Smooth muscle cell (in vitro differentiated cells): ENCODE results near the gene DOK6. TPM values are rescaled to one million over a fixed set of nuclear protein-coding genes. Genes with fewer than 3 reads are reported as not detected.
A peak's percentile ranks its signal among the peaks of the same experiment; 100 is the strongest.

Experiments
- DNase-seq: peaks from one replicate; lab custom pipeline; 2025; ENCODE audit not compliant: unreplicated experiment; lab: John Stamatoyannopoulos, UW
- H2AFZ ChIP-seq: fragments of 200-600 bp; sonication (generic); 2 replicates; pipeline ENCODE4 v1.6.0; 2016; ENCODE audit warnings: antibody characterized with exemption, low read depth, mild to moderate bottlenecking
- H3F3A ChIP-seq: fragments of 200-600 bp; sonication (generic); 2 replicates; pipeline ENCODE4 v1.6.0; 2017; ENCODE audit warnings: antibody characterized with exemption, low read depth
- H3K27ac ChIP-seq: fragments of 200-600 bp; sonication (generic); 2 replicates; pipeline ENCODE4 v1.5.1; 2016; ENCODE audit warnings: low read depth, mild to moderate bottlenecking
- H3K27me3 ChIP-seq: fragments of 200-600 bp; sonication (generic); 2 replicates; pipeline ENCODE4 v1.6.1; 2016; ENCODE audit warnings: low read depth, mild to moderate bottlenecking
- H3K36me3 ChIP-seq: fragments of 200-600 bp; sonication (generic); 2 replicates; pipeline ENCODE4 v1.5.1; 2016; ENCODE audit warnings: low read depth
- H3K4me1 ChIP-seq: fragments of 200-600 bp; sonication (generic); 2 replicates; pipeline ENCODE4 v1.5.1; 2016; ENCODE audit warnings: low read depth
- H3K4me2 ChIP-seq: fragments of 200-600 bp; sonication (generic); 2 replicates; pipeline ENCODE4 v1.6.0; 2016; ENCODE audit warnings: mild to moderate bottlenecking
- H3K4me3 ChIP-seq: fragments of 200-600 bp; sonication (generic); 2 replicates; pipeline ENCODE4 v1.5.1; 2016; ENCODE audit warnings: mild to moderate bottlenecking
- H3K79me2 ChIP-seq: fragments of 200-600 bp; sonication (generic); 2 replicates; pipeline ENCODE4 v1.6.0; 2016; ENCODE audit warnings: low read depth, mild to moderate bottlenecking
- H3K9ac ChIP-seq: fragments of 200-600 bp; sonication (generic); 2 replicates; pipeline ENCODE4 v1.6.0; 2016; ENCODE audit warnings: low read depth
- H3K9me3 ChIP-seq: fragments of 200-600 bp; sonication (generic); replicated peaks from 2 replicates; pipeline ENCODE4 v1.5.1; 2016; ENCODE audit warnings: low read depth
- H4K20me1 ChIP-seq: fragments of 200-600 bp; sonication (generic); 2 replicates; pipeline ENCODE4 v1.6.0; 2016; ENCODE audit warnings: low read depth
- WGBS: methylation state at CpG from one replicate; pipeline ENCODE4 v1.1.7; 2016; ENCODE audit warnings: low lambda C conversion rate; 5-methylcytosine and 5-hydroxymethylcytosine counted together
- polyA plus RNA-seq: library from polyadenylated mRNA; unstranded; fragments of >200 nt; fragmentation: Nextera tagmentation; extraction: Ambion mirVana; gene quantifications from 2 replicates; pipeline ENCODE4 v1.2.1, GENCODE V29; 2016
- total RNA-seq: library from RNA; depleted of rRNA; stranded (reverse); fragments of >200 nt; gene quantifications from 2 replicates; pipeline ENCODE4 v1.2.3, GENCODE V29; 2014
- TF ChIP-seq, protein P1 (sequence below): fragments of 200-600 bp; sonication (generic); IDR thresholded peaks from 2 replicates; pipeline ENCODE4 v1.5.1; 2017; ENCODE audit warnings: borderline replicate concordance, mild to moderate bottlenecking, antibody characterized with exemption; ENCODE audit not compliant: insufficient read depth, poor library complexity, severe bottlenecking

Gene DOK6
- total and polyA plus RNA-seq, 2 experiments from 2014 or later, result 7.2 to 21.4 TPM

GRCh38 chr18:69674966-69675365 lies 274.3 kb downstream of the DOK6 start:
- no peaks in the 10 kb centered on the region for H3K36me3 ChIP-seq
- no peak overlapping the region for H2AFZ ChIP-seq
- DNase-seq, result no peak
- no peaks in the 10 kb centered on the region for H3K9me3 ChIP-seq
- no peak overlapping the region for H3K27ac ChIP-seq
- no peaks in the 10 kb centered on the region for H3F3A ChIP-seq
- WGBS, result 97% methylated on average over 2 of the region's 2 CpGs
- no peak overlapping the region for H3K9ac ChIP-seq
- no peaks in the 10 kb centered on the region for H3K27me3 ChIP-seq
- H4K20me1 ChIP-seq, result no peaks in the 10 kb centered on the region
- H3K4me3 ChIP-seq, result no peak overlapping the region
- TF ChIP-seq, protein P1, sequence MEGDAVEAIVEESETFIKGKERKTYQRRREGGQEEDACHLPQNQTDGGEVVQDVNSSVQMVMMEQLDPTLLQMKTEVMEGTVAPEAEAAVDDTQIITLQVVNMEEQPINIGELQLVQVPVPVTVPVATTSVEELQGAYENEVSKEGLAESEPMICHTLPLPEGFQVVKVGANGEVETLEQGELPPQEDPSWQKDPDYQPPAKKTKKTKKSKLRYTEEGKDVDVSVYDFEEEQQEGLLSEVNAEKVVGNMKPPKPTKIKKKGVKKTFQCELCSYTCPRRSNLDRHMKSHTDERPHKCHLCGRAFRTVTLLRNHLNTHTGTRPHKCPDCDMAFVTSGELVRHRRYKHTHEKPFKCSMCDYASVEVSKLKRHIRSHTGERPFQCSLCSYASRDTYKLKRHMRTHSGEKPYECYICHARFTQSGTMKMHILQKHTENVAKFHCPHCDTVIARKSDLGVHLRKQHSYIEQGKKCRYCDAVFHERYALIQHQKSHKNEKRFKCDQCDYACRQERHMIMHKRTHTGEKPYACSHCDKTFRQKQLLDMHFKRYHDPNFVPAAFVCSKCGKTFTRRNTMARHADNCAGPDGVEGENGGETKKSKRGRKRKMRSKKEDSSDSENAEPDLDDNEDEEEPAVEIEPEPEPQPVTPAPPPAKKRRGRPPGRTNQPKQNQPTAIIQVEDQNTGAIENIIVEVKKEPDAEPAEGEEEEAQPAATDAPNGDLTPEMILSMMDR, result no peak
- H3K79me2 ChIP-seq, result no peaks in the 10 kb centered on the region
- H3K4me1 ChIP-seq, result peaks cover 16% of the 10 kb centered on the region
- H3K4me2 ChIP-seq, result peak overlapping the region; percentile 2

GRCh38 chr18:69677595-69677994 lies 276.9 kb downstream of the DOK6 start:
- Histone ChIP-seq H3K4me2 (no peak overlapping the region), H3K36me3 (no peaks in the 10 kb centered on the region), H3K27me3 (no peaks in the 10 kb centered on the region), H2AFZ (no peak overlapping the region), H3K4me3 (no peak overlapping the region), H3K4me1 (peaks cover 16% of the 10 kb centered on the region), H3K27ac (no peak overlapping the region), H3K79me2 (no peaks in the 10 kb centered on the region), H4K20me1 (no peaks in the 10 kb centered on the region), H3F3A (no peaks in the 10 kb centered on the region), H3K9me3 (no peaks in the 10 kb centered on the region), H3K9ac (no peak overlapping the region)
- no peak for DNase-seq
- TF ChIP-seq, protein P1, result no peak
- 95% methylated on average over 6 of the region's 6 CpGs for WGBS

- H3K27ac ChIP-seq, result no peak overlapping the region
- no peaks in the 10 kb centered on the region for H3K79me2 ChIP-seq
- H3K9me3 ChIP-seq, result no peaks in the 10 kb centered on the region
- no peaks in the 10 kb centered on the region for H4K20me1 ChIP-seq
- no peak overlapping the region for H3K4me2 ChIP-seq
- no peak overlapping the region for H2AFZ ChIP-seq
- no peak overlapping the region for H3K4me3 ChIP-seq
- WGBS, result 67% methylated on average over 4 of the region's 4 CpGs
- no peaks in the 10 kb centered on the region for H3K27me3 ChIP-seq
- H3K4me1 ChIP-seq, result peaks cover 8% of the 10 kb centered on the region
- H3K9ac ChIP-seq, result no peak overlapping the region
- H3F3A ChIP-seq, result no peaks in the 10 kb centered on the region
- no peaks in the 10 kb centered on the region for H3K36me3 ChIP-seq
- DNase-seq, result no peak
- TF ChIP-seq, protein P1, result no peak
These were observed 279.4 kb downstream of the DOK6 start for GRCh38 chr18:69680123-69680522.

- no peaks in the 10 kb centered on the region for H3K36me3 ChIP-seq
- no peak overlapping the region for H3K4me2 ChIP-seq
- H3K4me3 ChIP-seq, result no peak overlapping the region
- 94% methylated on average over 2 of the region's 2 CpGs for WGBS
- H3K4me1 ChIP-seq, result no peaks in the 10 kb centered on the region
- no peaks in the 10 kb centered on the region for H3K79me2 ChIP-seq
- TF ChIP-seq, protein P1, result no peak
- no peak overlapping the region for H3K9ac ChIP-seq
- no peaks in the 10 kb centered on the region for H3K9me3 ChIP-seq
- no peak for DNase-seq
- no peaks in the 10 kb centered on the region for H4K20me1 ChIP-seq
- no peak overlapping the region for H2AFZ ChIP-seq
- no peak overlapping the region for H3K27ac ChIP-seq
- no peaks in the 10 kb centered on the region for H3K27me3 ChIP-seq
- no peaks in the 10 kb centered on the region for H3F3A ChIP-seq
These were observed 282.5 kb downstream of the DOK6 start for GRCh38 chr18:69683176-69683575.
